HCT116 (cell line): ENCODE results near the gene FDXACB1. TPM values are rescaled to one million over a fixed set of nuclear protein-coding genes. Genes with fewer than 3 reads are reported as not detected.

Experiments used
- ATAC-seq: fragments of 200-7000 bp; cut with Tn5 transposase; 2 replicates; pipeline ENCODE4 v1.9.1; 2020; ENCODE audit warnings: mild to moderate bottlenecking, moderate library complexity
- BruUV-seq: library from RNA; stranded (reverse); fragments of 400-500 nt; replicated peaks from 2 replicates; lab custom pipeline; 2021; lab: Mats Ljungman, UMichigan
- CTCF ChIA-PET: fragments of 300-600 bp; sonication (Branson Sonifier 250); formaldehyde crosslinking; loops from one replicate; lab custom pipeline; 2021; ENCODE audit warnings: antibody characterized with exemption; lab: Charles Lee
- POLR2A ChIA-PET: fragments of 300-600, 350-600 bp; sonication (Branson Sonifier 250); formaldehyde crosslinking; loops from one replicate; lab custom pipeline; 2021; ENCODE audit warnings: antibody characterized with exemption; lab: Charles Lee
- RAD21 ChIA-PET, 2 experiments: fragments of 300-600 bp; sonication (Branson Sonifier 250); formaldehyde crosslinking; loops; one replicate each; lab custom pipeline; 2023; ENCODE audit warnings: low total read pairs in 2 of 2; ENCODE audit not compliant: uncharacterized antibody in 2 of 2, unreplicated experiment in 2 of 2, low non-redundant PET in 1 of 2; lab: Charles Lee
- DNase-seq: peaks from one replicate; pipeline ENCODE4 v3.0.0-alpha.2; 2010; ENCODE audit warnings: low read depth, low spot score
- H2AFZ ChIP-seq: fragments of 200-600 bp; shearing (Covaris generic), sonication (generic); 2 replicates; pipeline ENCODE4 v1.6.1; 2017; ENCODE audit warnings: low read depth, mixed run types, mixed read lengths, antibody characterized with exemption, low read length; ENCODE audit not compliant: poor library complexity, severe bottlenecking
- H3K27ac ChIP-seq: 2 replicates; pipeline ENCODE4 v1.5.1; 2012; ENCODE audit warnings: low read depth, low read length
- H3K27me3 ChIP-seq: fragments of 200-600 bp; sonication (generic); 2 replicates; pipeline ENCODE4 v1.6.1; 2016; ENCODE audit warnings: mixed run types, low read length, mixed read lengths; ENCODE audit not compliant: insufficient read depth
- H3K36me3 ChIP-seq, 2 experiments: fragments of 200-500 bp in 1 of 2; fragments of 200-600 bp in 1 of 2; sonication (Bioruptor generic) in 1 of 2; sonication (generic) in 1 of 2; 2 replicates each; pipeline versions ENCODE4 v1.5.1 to v1.6.1; 2014 to 2016; ENCODE audit warnings: low read length in 2 of 2, inconsistent platforms in 1 of 2, mixed read lengths in 1 of 2, mixed run types in 1 of 2; ENCODE audit not compliant: insufficient read depth in 2 of 2, control insufficient read depth in 1 of 2
- H3K4me1 ChIP-seq, 2 experiments: fragments of 200-600 bp in 1 of 2; sonication (generic) in 1 of 2; 2 replicates each; pipeline versions ENCODE4 v1.5.1 to v1.6.1; 2012 to 2017; ENCODE audit warnings: low read length in 2 of 2, inconsistent platforms in 1 of 2, mild to moderate bottlenecking in 1 of 2, mixed read lengths in 1 of 2, mixed run types in 1 of 2, moderate library complexity in 1 of 2; ENCODE audit not compliant: insufficient read depth in 2 of 2, control insufficient read depth in 1 of 2
- H3K4me2 ChIP-seq: fragments of 200-600 bp; sonication (generic); 2 replicates; pipeline ENCODE4 v1.6.1; 2017; ENCODE audit warnings: mixed run types, low read length, mixed read lengths
- H3K4me3 ChIP-seq, 2 experiments: fragments of 200-600 bp in 1 of 2; sonication (generic) in 1 of 2; replicated peaks in 1 of 2; 2 replicates each; pipeline ENCODE4 v1.5.1; 2011 to 2016; ENCODE audit warnings: low read length in 2 of 2, control low read depth in 1 of 2, low read depth in 1 of 2, mild to moderate bottlenecking in 1 of 2, mixed read lengths in 1 of 2, mixed run types in 1 of 2
- H3K79me2 ChIP-seq: fragments of 200-600 bp; sonication (generic); 2 replicates; pipeline ENCODE4 v1.6.1; 2017; ENCODE audit warnings: mild to moderate bottlenecking, mixed run types, low read length, moderate library complexity, mixed read lengths; ENCODE audit not compliant: insufficient read depth
- H3K9ac ChIP-seq: fragments of 200-600 bp; sonication (generic); 2 replicates; pipeline ENCODE4 v1.6.1; 2016; ENCODE audit warnings: low read length, mixed read lengths
- H3K9me2 ChIP-seq: fragments of 200-600 bp; sonication (generic), shearing (Covaris generic); 2 replicates; pipeline ENCODE4 v1.6.1; 2017; ENCODE audit warnings: mixed run types, mild to moderate bottlenecking, moderate library complexity; ENCODE audit not compliant: insufficient read depth
- H3K9me3 ChIP-seq, 2 experiments: fragments of 200-500 bp in 1 of 2; fragments of 200-600 bp in 1 of 2; sonication (Bioruptor generic) in 1 of 2; sonication (generic) in 1 of 2; 2 replicates each; pipeline ENCODE4 v1.6.1; 2014 to 2017; ENCODE audit warnings: low read length in 2 of 2, mixed read lengths in 2 of 2, inconsistent platforms in 1 of 2, low read depth in 1 of 2, mild to moderate bottlenecking in 1 of 2, mixed run types in 1 of 2, moderate library complexity in 1 of 2; ENCODE audit not compliant: control insufficient read depth in 1 of 2, insufficient read depth in 1 of 2
- H4K20me1 ChIP-seq: fragments of 200-600 bp; sonication (generic), shearing (Covaris generic); 2 replicates; pipeline ENCODE4 v1.6.1; 2017; ENCODE audit warnings: mixed run types, mild to moderate bottlenecking, moderate library complexity; ENCODE audit not compliant: insufficient read depth
- CBX3 ChIP-seq: IDR thresholded peaks from 2 replicates; pipeline ENCODE4 v1.6.1; 2012; ENCODE audit warnings: low read depth
- EGR1 ChIP-seq: IDR thresholded peaks from 2 replicates; pipeline ENCODE4 v1.6.1; 2012; ENCODE audit warnings: low read depth
- EZH2phosphoT487 ChIP-seq: fragments of 200-600 bp; IDR thresholded peaks from 2 replicates; pipeline ENCODE4 v1.6.1; 2018; ENCODE audit warnings: antibody characterized with exemption, borderline replicate concordance
- SP1 ChIP-seq: IDR thresholded peaks from 2 replicates; pipeline ENCODE4 v1.6.1; 2012; ENCODE audit warnings: low read depth
- intact Hi-C: fragments of 100-400 bp; cut with micrococcal nuclease; formaldehyde crosslinking; loops from 2 replicates; pipeline ENCODE4 v1.10.0; 2022
- total RNA-seq: library from RNA; stranded (reverse); gene quantifications from one replicate; pipeline ENCODE4 v1.2.1, GENCODE V29; 2021; ENCODE audit not compliant: unreplicated experiment

The FDXACB1 gene
- total RNA-seq, 1 experiment from 2014 or later: 3.8 TPM

DNA sequence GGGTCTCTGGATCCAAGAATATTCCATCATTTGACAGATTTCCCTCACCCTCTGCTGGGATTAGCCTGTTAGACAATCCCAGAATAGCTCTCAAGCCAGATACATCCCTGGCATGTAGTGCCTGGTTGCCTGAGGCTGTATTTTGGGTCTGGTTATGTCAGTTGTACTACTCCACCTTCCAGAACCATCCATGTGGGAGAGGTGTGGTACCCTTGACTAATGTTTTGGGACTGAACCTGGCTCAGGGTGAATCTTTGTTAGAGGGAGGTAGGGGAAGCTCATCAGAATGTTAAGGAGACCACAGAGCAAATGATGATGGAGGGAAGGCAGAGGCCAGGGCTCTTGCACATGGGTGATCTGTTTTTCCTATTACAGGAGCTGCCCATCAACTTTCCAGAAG is 45.0 kb upstream of the FDXACB1 start:
- ChIA-PET POLR2A (no interaction called here), CTCF (no interaction called here), RAD21 (no interaction called here)
- no peak overlapping the region for H2AFZ ChIP-seq
- no peaks in the 10 kb centered on the region for H3K27me3 ChIP-seq
- DNase-seq (no peak), ATAC-seq (no peak)
- H3K9ac ChIP-seq: no peak overlapping the region
- no peaks in the 10 kb centered on the region for H3K9me2 ChIP-seq
- H3K36me3 ChIP-seq: no peaks in the 10 kb centered on the region
- BruUV-seq: no TSS peak
- H3K27ac ChIP-seq: no peak overlapping the region
- H3K4me1 ChIP-seq: peaks cover 10 to 22% of the 10 kb centered on the region in 2 experiments
- H3K9me3 ChIP-seq: no peaks in the 10 kb centered on the region
- no peak for TF ChIP-seq SP1
- TF ChIP-seq EGR1: no peak
- TF ChIP-seq EZH2phosphoT487: no peak
- no peaks in the 10 kb centered on the region for H4K20me1 ChIP-seq
- no peak overlapping the region for H3K4me2 ChIP-seq
- no peak overlapping the region for H3K4me3 ChIP-seq
- H3K79me2 ChIP-seq: no peaks in the 10 kb centered on the region
- intact Hi-C loops: no loop called here

DNA sequence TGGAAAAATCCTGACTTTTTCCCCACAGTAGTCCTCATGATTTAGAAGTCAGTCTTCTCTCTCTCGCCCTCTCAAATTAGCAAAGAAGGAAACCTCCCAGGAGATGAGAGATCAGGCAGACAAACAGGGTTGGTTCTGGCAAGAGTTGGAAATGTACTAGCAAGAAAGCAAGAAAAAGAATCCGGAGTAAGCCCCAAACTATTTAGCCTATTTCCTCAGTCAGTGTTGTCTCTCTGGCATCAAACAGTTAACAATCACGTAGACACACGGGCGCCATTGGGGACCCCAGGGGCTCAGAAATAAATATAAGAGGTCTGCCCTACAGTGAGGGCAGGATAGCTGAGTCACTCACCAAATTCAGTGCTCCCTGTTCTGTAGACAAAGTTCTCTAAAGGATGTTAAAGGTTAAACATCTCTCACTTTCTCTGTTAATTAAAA is 44.4 kb upstream of the FDXACB1 start:
- ATAC-seq: no peak
- Histone ChIP-seq H3K9me3 (no peaks in the 10 kb centered on the region), H3K4me2 (no peak overlapping the region), H3K4me3 (no peak overlapping the region), H3K36me3 (no peaks in the 10 kb centered on the region), H3K4me1 (peaks cover 12 to 28% of the 10 kb centered on the region in 2 experiments), H3K9ac (no peak overlapping the region), H3K79me2 (no peaks in the 10 kb centered on the region), H3K27ac (no peak overlapping the region), H3K27me3 (no peaks in the 10 kb centered on the region), H4K20me1 (no peaks in the 10 kb centered on the region), H3K9me2 (no peaks in the 10 kb centered on the region), H2AFZ (no peak overlapping the region)
- POLR2A ChIA-PET: no interaction called here
- CTCF ChIA-PET: no interaction called here
- BruUV-seq: no TSS peak
- no peak for TF ChIP-seq CBX3
- RAD21 ChIA-PET: interaction anchor here in 1 of 2 experiments (0.5 kb wide), 1 partner anchor 53 kb away, joined by 6 read pairs; no protein-coding TSS in a partner anchor
- intact Hi-C loops: no loop called here
- no peak for DNase-seq
